Activated CD8-positive, alpha-beta memory T cell treated with anti-CD3 and anti-CD28 coated beads, Interleukin-2, amount 50 U/mL, for 24 hours (primary cell): Measurements from ENCODE around the gene GRB10.

Experiments used
- DNase-seq: peaks from one replicate; pipeline ENCODE4 v3.0.0-alpha.2; 2020; ENCODE audit errors: extremely low read depth

Gene GRB10

GRCh38 chr7:50782375-50783208 is at the start of gene GRB10:
Gene GRB10, minus strand, starts transcription at chr7:50782896. Its CDS starts 50,574 bp downstream, at chr7:50732322.
- no peak for DNase-seq

GRCh38 chr7:50828801-50829200 is 46.1 kb upstream of the GRB10 start:
- no peak for DNase-seq

GRCh38 chr7:50828116-50828515 is 45.4 kb upstream of the GRB10 start:
- no peak for DNase-seq

- DNase-seq, result no peak
These were observed 44.6 kb upstream of the GRB10 start for GRCh38 chr7:50827281-50827680.

- DNase-seq, result no peak
These were observed 43.9 kb upstream of the GRB10 start for GRCh38 chr7:50826371-50827172.

GRCh38 chr7:50825465-50825864 is 42.8 kb upstream of the GRB10 start:
- no peak for DNase-seq

GRCh38 chr7:50824882-50825281 is 42.2 kb upstream of the GRB10 start:
- DNase-seq, result no peak

- DNase-seq, result no peak
These were observed 40.0 kb upstream of the GRB10 start for GRCh38 chr7:50822706-50823105.

GRCh38 chr7:50822110-50822509 is 39.4 kb upstream of the GRB10 start:
- no peak for DNase-seq

GRCh38 chr7:50821457-50822008 is 38.8 kb upstream of the GRB10 start:
- DNase-seq, result no peak

- DNase-seq, result no peak
These were observed 35.6 kb upstream of the GRB10 start for GRCh38 chr7:50818324-50818723.

GRCh38 chr7:50817561-50817960 is 34.9 kb upstream of the GRB10 start:
- DNase-seq, result no peak

GRCh38 chr7:50815138-50815537 is 32.4 kb upstream of the GRB10 start:
- no peak for DNase-seq

GRCh38 chr7:50814166-50814565 is 31.5 kb upstream of the GRB10 start:
- no peak for DNase-seq

- DNase-seq, result no peak
These were observed 30.3 kb upstream of the GRB10 start for GRCh38 chr7:50812841-50813475.

GRCh38 chr7:50812094-50812493 is 29.4 kb upstream of the GRB10 start:
- DNase-seq, result no peak

- no peak for DNase-seq
These were observed 25.7 kb upstream of the GRB10 start for GRCh38 chr7:50808282-50808888.

- DNase-seq, result no peak
These were observed 24.5 kb upstream of the GRB10 start for GRCh38 chr7:50807026-50807730.

- DNase-seq, result no peak
These were observed 23.4 kb upstream of the GRB10 start for GRCh38 chr7:50806143-50806542.

- DNase-seq, result no peak
These were observed 22.9 kb upstream of the GRB10 start for GRCh38 chr7:50805447-50806125.
